BE2C (cell line): Measurements from ENCODE around the gene LRFN4.

Experiments
- DNase-seq: peaks from one replicate; pipeline ENCODE4 v3.0.0-alpha.2; 2020
- H3K27me3 ChIP-seq: fragments of 250-450 bp; sonication (Bioruptor Pico); 2 replicates; pipeline ENCODE4 v1.5.1; 2020; ENCODE audit warnings: mild to moderate bottlenecking
- H3K36me3 ChIP-seq: fragments of 250-450 bp; sonication (Bioruptor Pico); 2 replicates; pipeline ENCODE4 v1.5.1; 2020; ENCODE audit warnings: mild to moderate bottlenecking
- H3K4me1 ChIP-seq: fragments of 250-450 bp; sonication (Bioruptor Pico); 2 replicates; pipeline ENCODE4 v1.5.1; 2020
- H3K4me3 ChIP-seq: 2 replicates; pipeline ENCODE4 v1.5.1; 2011; ENCODE audit warnings: low read depth, low read length
- H3K9me3 ChIP-seq: fragments of 250-450 bp; sonication (Bioruptor Pico); 2 replicates; pipeline ENCODE4 v1.5.1; 2020
- TF ChIP-seq, protein P1 (sequence below): IDR thresholded peaks from 2 replicates; pipeline ENCODE4 v1.5.1; 2012; ENCODE audit warnings: mild to moderate bottlenecking, low read depth, low read length

LRFN4 gene

DNA sequence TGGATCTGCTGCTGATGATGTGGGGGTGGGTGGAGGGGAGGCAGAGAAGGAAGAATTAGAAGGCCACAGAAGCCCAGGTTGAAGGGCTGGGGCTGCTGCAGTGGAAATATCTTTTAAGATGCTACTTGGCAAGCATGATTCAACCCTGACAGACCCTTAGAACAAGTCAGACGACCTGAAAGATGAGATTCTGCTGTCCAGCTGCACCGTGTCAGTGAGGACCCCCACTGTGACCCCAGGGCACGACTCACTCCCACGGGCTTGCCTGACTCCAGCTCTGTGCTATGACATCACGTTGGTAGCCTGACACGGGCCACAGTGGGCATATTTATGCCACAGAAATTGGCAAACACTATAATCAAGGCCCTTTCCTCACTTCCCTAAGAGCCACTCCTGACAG lies 36.0 kb downstream of the LRFN4 start:
- H3K27me3 ChIP-seq, result no peaks in the 10 kb centered on the region
- H3K36me3 ChIP-seq, result no peaks in the 10 kb centered on the region
- H3K9me3 ChIP-seq, result no peaks in the 10 kb centered on the region
- H3K4me1 ChIP-seq, result peaks cover 5% of the 10 kb centered on the region; the same call in 1 of the 2 replicates
- TF ChIP-seq, protein P1, sequence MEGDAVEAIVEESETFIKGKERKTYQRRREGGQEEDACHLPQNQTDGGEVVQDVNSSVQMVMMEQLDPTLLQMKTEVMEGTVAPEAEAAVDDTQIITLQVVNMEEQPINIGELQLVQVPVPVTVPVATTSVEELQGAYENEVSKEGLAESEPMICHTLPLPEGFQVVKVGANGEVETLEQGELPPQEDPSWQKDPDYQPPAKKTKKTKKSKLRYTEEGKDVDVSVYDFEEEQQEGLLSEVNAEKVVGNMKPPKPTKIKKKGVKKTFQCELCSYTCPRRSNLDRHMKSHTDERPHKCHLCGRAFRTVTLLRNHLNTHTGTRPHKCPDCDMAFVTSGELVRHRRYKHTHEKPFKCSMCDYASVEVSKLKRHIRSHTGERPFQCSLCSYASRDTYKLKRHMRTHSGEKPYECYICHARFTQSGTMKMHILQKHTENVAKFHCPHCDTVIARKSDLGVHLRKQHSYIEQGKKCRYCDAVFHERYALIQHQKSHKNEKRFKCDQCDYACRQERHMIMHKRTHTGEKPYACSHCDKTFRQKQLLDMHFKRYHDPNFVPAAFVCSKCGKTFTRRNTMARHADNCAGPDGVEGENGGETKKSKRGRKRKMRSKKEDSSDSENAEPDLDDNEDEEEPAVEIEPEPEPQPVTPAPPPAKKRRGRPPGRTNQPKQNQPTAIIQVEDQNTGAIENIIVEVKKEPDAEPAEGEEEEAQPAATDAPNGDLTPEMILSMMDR, result no peak
- no peak for DNase-seq
- H3K4me3 ChIP-seq, result no peak overlapping the region

DNA sequence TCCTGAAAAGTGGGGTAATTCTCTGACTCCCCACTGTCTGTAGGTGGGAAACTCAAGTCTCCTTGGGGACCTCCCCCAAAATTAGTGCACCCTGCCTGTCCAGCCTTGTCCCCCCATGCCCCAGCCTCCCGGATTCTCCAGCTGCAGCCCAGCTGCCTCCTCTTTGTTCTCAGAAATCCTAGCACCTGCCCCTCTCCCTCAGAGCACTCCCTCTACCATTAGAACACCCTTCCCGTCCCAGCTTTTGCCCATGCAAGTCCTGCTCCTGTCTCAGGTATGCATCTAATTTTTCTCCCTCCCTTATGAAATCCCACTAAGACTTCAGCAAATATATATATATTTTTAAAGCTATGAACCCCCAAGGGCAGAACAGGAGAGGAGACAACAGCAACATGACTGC lies 37.3 kb downstream of the LRFN4 start:
- no peaks in the 10 kb centered on the region for H3K36me3 ChIP-seq
- H3K4me1 ChIP-seq, result peaks cover 5% of the 10 kb centered on the region; the same call in 1 of the 2 replicates
- no peaks in the 10 kb centered on the region for H3K9me3 ChIP-seq
- no peak for DNase-seq
- TF ChIP-seq, protein P1, result no peak
- H3K27me3 ChIP-seq, result no peaks in the 10 kb centered on the region
- H3K4me3 ChIP-seq, result no peak overlapping the region

DNA sequence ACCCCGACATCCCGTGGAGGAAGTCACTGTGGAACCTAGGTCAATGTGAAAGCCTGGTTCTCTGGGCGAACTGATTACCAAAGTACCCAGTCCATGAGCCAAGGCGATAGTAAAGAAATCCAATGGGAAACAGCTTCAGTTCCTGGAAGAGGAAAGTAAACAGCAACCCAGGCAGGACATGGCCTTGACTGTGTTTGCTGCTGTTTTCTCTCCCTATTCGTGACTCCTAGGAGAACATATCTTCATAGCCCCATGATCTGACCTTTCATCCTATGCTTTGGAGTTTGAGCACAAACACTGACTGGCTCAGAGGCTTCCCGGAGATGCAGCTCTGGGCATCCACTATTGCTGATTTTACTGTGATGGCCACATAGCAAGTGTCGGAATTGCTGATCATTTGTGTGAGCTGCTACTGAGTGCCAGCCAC lies 45.1 kb downstream of the LRFN4 start:
- TF ChIP-seq, protein P1, result no peak
- Histone ChIP-seq H3K4me1 (no peaks in the 10 kb centered on the region; the same call in none of the 2 replicates), H3K27me3 (no peaks in the 10 kb centered on the region), H3K36me3 (no peaks in the 10 kb centered on the region), H3K4me3 (no peak overlapping the region), H3K9me3 (no peaks in the 10 kb centered on the region)
- DNase-seq, result no peak

DNA sequence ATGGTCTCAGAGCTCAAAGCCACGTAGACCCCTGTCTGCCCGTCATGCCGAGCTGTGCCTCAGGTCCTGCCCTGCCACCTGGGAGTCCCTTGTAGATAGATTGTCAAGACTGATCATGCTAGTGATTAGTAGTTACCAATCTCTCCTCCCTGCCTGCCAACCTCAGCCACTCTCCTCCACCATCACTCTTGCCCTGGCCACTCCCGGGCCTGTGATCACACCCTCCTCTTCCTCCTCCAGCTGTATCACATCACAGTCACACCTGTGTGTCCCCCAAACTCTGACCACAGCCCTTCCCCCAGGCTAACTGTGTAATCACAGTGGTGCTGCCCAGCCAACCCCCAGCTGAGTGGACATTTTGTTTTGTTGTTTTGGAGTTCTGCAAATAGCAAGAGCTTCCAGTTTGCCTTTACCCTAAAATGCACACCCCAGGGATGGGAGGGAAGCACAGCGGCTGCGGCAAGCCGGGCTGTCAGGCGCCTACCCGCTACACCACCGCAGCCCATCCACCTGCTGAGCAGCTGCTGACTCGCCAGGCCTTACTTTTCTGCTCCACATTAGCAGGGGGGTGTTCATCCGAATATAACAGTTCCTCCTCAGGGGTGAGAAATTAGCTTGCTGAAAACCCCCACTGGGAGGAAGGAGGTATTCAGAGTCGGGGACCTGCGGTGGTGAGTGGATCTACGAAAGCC lies 45.8 kb downstream of the LRFN4 start:
- Histone ChIP-seq H3K9me3 (no peaks in the 10 kb centered on the region), H3K36me3 (no peaks in the 10 kb centered on the region), H3K4me3 (no peak overlapping the region), H3K4me1 (no peaks in the 10 kb centered on the region; the same call in none of the 2 replicates), H3K27me3 (no peaks in the 10 kb centered on the region)
- DNase-seq, result no peak
- TF ChIP-seq, protein P1, result no peak

- no peak for DNase-seq
- Histone ChIP-seq H3K27me3 (no peaks in the 10 kb centered on the region), H3K4me3 (no peak overlapping the region), H3K9me3 (no peaks in the 10 kb centered on the region), H3K4me1 (no peaks in the 10 kb centered on the region; the same call in none of the 2 replicates), H3K36me3 (no peaks in the 10 kb centered on the region)
- TF ChIP-seq, protein P1, result no peak
These were observed 47.2 kb downstream of the LRFN4 start for GRCh38 chr11:66904055-66904454.

DNA sequence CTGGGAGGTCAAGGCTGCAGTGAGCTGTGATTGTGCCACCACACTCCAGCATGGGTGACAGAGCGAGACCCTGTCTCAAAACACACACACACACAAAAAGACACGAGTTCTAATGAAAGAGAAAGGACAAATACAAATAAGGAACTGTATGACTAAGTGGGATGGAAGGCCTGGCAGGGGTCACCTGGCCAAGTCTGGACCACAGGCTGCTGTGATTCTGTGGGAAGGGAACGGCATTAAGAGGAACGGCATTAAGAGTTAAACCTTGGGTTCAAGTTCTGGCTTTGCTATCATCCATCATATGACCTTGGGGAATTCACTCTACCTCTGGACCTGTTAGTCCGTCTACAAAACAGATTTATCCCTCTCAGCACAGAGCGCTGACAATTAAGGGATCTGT lies 47.7 kb downstream of the LRFN4 start:
- Histone ChIP-seq H3K36me3 (no peaks in the 10 kb centered on the region), H3K27me3 (no peaks in the 10 kb centered on the region), H3K9me3 (no peaks in the 10 kb centered on the region), H3K4me1 (no peaks in the 10 kb centered on the region; the same call in none of the 2 replicates), H3K4me3 (no peak overlapping the region)
- TF ChIP-seq, protein P1, result no peak
- DNase-seq, result no peak
